ENCODE results near the gene TPSD1.

GRCh38 chr16:1224558-1224957 is 31.3 kb upstream of the TPSD1 start:
- no peak for TF ChIP-seq CTCF (conservative IDR thresholded peaks at IDR 0.05)
- no peak for TF ChIP-seq EZH2 (IDR thresholded peaks at IDR 0.05; ENCODE audit: low read depth)
